HCT116 (cell line): ENCODE data around the gene MLC1. TPM values are rescaled to one million over a fixed set of nuclear protein-coding genes. Genes with fewer than 3 reads are reported as not detected.

Experiments
- ATAC-seq: fragments of 200-7000 bp; cut with Tn5 transposase; 2 replicates; pipeline ENCODE4 v1.9.1; 2020; ENCODE audit warnings: mild to moderate bottlenecking, moderate library complexity
- BruUV-seq: library from RNA; stranded (reverse); fragments of 400-500 nt; replicated peaks from 2 replicates; lab custom pipeline; 2021; lab: Mats Ljungman, UMichigan
- CTCF ChIA-PET: fragments of 300-600 bp; sonication (Branson Sonifier 250); formaldehyde crosslinking; loops from one replicate; lab custom pipeline; 2021; ENCODE audit warnings: antibody characterized with exemption; lab: Charles Lee
- POLR2A ChIA-PET: fragments of 300-600, 350-600 bp; sonication (Branson Sonifier 250); formaldehyde crosslinking; loops from one replicate; lab custom pipeline; 2021; ENCODE audit warnings: antibody characterized with exemption; lab: Charles Lee
- RAD21 ChIA-PET, 2 experiments: fragments of 300-600 bp; sonication (Branson Sonifier 250); formaldehyde crosslinking; loops; one replicate each; lab custom pipeline; 2023; ENCODE audit warnings: low total read pairs in 2 of 2; ENCODE audit not compliant: uncharacterized antibody in 2 of 2, unreplicated experiment in 2 of 2, low non-redundant PET in 1 of 2; lab: Charles Lee
- DNase-seq: peaks from one replicate; pipeline ENCODE4 v3.0.0-alpha.2; 2010; ENCODE audit warnings: low read depth, low spot score
- H2AFZ ChIP-seq: fragments of 200-600 bp; shearing (Covaris generic), sonication (generic); 2 replicates; pipeline ENCODE4 v1.6.1; 2017; ENCODE audit warnings: low read depth, mixed run types, mixed read lengths, antibody characterized with exemption, low read length; ENCODE audit not compliant: poor library complexity, severe bottlenecking
- H3K27ac ChIP-seq: 2 replicates; pipeline ENCODE4 v1.5.1; 2012; ENCODE audit warnings: low read depth, low read length
- H3K27me3 ChIP-seq: fragments of 200-600 bp; sonication (generic); 2 replicates; pipeline ENCODE4 v1.6.1; 2016; ENCODE audit warnings: mixed run types, low read length, mixed read lengths; ENCODE audit not compliant: insufficient read depth
- H3K36me3 ChIP-seq, 2 experiments: fragments of 200-500 bp in 1 of 2; fragments of 200-600 bp in 1 of 2; sonication (Bioruptor generic) in 1 of 2; sonication (generic) in 1 of 2; 2 replicates each; pipeline versions ENCODE4 v1.5.1 to v1.6.1; 2014 to 2016; ENCODE audit warnings: low read length in 2 of 2, inconsistent platforms in 1 of 2, mixed read lengths in 1 of 2, mixed run types in 1 of 2; ENCODE audit not compliant: insufficient read depth in 2 of 2, control insufficient read depth in 1 of 2
- H3K4me1 ChIP-seq, 2 experiments: fragments of 200-600 bp in 1 of 2; sonication (generic) in 1 of 2; 2 replicates each; pipeline versions ENCODE4 v1.5.1 to v1.6.1; 2012 to 2017; ENCODE audit warnings: low read length in 2 of 2, inconsistent platforms in 1 of 2, mild to moderate bottlenecking in 1 of 2, mixed read lengths in 1 of 2, mixed run types in 1 of 2, moderate library complexity in 1 of 2; ENCODE audit not compliant: insufficient read depth in 2 of 2, control insufficient read depth in 1 of 2
- H3K4me2 ChIP-seq: fragments of 200-600 bp; sonication (generic); 2 replicates; pipeline ENCODE4 v1.6.1; 2017; ENCODE audit warnings: mixed run types, low read length, mixed read lengths
- H3K4me3 ChIP-seq, 2 experiments: fragments of 200-600 bp in 1 of 2; sonication (generic) in 1 of 2; replicated peaks in 1 of 2; 2 replicates each; pipeline ENCODE4 v1.5.1; 2011 to 2016; ENCODE audit warnings: low read length in 2 of 2, control low read depth in 1 of 2, low read depth in 1 of 2, mild to moderate bottlenecking in 1 of 2, mixed read lengths in 1 of 2, mixed run types in 1 of 2
- H3K79me2 ChIP-seq: fragments of 200-600 bp; sonication (generic); 2 replicates; pipeline ENCODE4 v1.6.1; 2017; ENCODE audit warnings: mild to moderate bottlenecking, mixed run types, low read length, moderate library complexity, mixed read lengths; ENCODE audit not compliant: insufficient read depth
- H3K9ac ChIP-seq: fragments of 200-600 bp; sonication (generic); 2 replicates; pipeline ENCODE4 v1.6.1; 2016; ENCODE audit warnings: low read length, mixed read lengths
- H3K9me2 ChIP-seq: fragments of 200-600 bp; sonication (generic), shearing (Covaris generic); 2 replicates; pipeline ENCODE4 v1.6.1; 2017; ENCODE audit warnings: mixed run types, mild to moderate bottlenecking, moderate library complexity; ENCODE audit not compliant: insufficient read depth
- H3K9me3 ChIP-seq, 2 experiments: fragments of 200-500 bp in 1 of 2; fragments of 200-600 bp in 1 of 2; sonication (Bioruptor generic) in 1 of 2; sonication (generic) in 1 of 2; 2 replicates each; pipeline ENCODE4 v1.6.1; 2014 to 2017; ENCODE audit warnings: low read length in 2 of 2, mixed read lengths in 2 of 2, inconsistent platforms in 1 of 2, low read depth in 1 of 2, mild to moderate bottlenecking in 1 of 2, mixed run types in 1 of 2, moderate library complexity in 1 of 2; ENCODE audit not compliant: control insufficient read depth in 1 of 2, insufficient read depth in 1 of 2
- H4K20me1 ChIP-seq: fragments of 200-600 bp; sonication (generic), shearing (Covaris generic); 2 replicates; pipeline ENCODE4 v1.6.1; 2017; ENCODE audit warnings: mixed run types, mild to moderate bottlenecking, moderate library complexity; ENCODE audit not compliant: insufficient read depth
- CBX3 ChIP-seq: IDR thresholded peaks from 2 replicates; pipeline ENCODE4 v1.6.1; 2012; ENCODE audit warnings: low read depth
- CTCF ChIP-seq, 3 experiments: fragments of 200-600 bp in 1 of 3; sonication (generic) in 1 of 3; IDR thresholded peaks in 2 of 3; conservative IDR thresholded peaks in 1 of 3; 2 replicates each; pipeline ENCODE4 v1.5.1; 2012 to 2017; ENCODE audit warnings: low read depth in 2 of 3, low read length in 2 of 3, antibody characterized with exemption in 1 of 3, borderline replicate concordance in 1 of 3, control low read depth in 1 of 3, mild to moderate bottlenecking in 1 of 3, mixed read lengths in 1 of 3, mixed run types in 1 of 3, moderate library complexity in 1 of 3; ENCODE audit not compliant: insufficient read depth in 1 of 3
- EZH2 ChIP-seq: fragments of 200-600 bp; sonication (generic); IDR thresholded peaks from 2 replicates; pipeline ENCODE4 v1.6.1; 2017; ENCODE audit warnings: antibody characterized with exemption, mixed run types
- EZH2phosphoT487 ChIP-seq: fragments of 200-600 bp; IDR thresholded peaks from 2 replicates; pipeline ENCODE4 v1.6.1; 2018; ENCODE audit warnings: antibody characterized with exemption, borderline replicate concordance
- FOSL1 ChIP-seq: IDR thresholded peaks from 2 replicates; pipeline ENCODE4 v1.6.1; 2012; ENCODE audit warnings: low read depth
- RAD21 ChIP-seq: IDR thresholded peaks from 2 replicates; pipeline ENCODE4 v1.6.1; 2012; ENCODE audit warnings: low read depth, mild to moderate bottlenecking
- REST ChIP-seq: IDR thresholded peaks from 2 replicates; pipeline ENCODE4 v1.6.1; 2012; ENCODE audit warnings: low read depth
- TCF7L2 ChIP-seq: IDR thresholded peaks from 2 replicates; pipeline ENCODE4 v1.7.0; 2011; ENCODE audit warnings: borderline replicate concordance, inconsistent platforms; ENCODE audit not compliant: insufficient read depth, insufficient read length; ENCODE audit errors: extremely low read depth
- intact Hi-C: fragments of 100-400 bp; cut with micrococcal nuclease; formaldehyde crosslinking; loops from 2 replicates; pipeline ENCODE4 v1.10.0; 2022
- total RNA-seq: library from RNA; stranded (reverse); gene quantifications from one replicate; pipeline ENCODE4 v1.2.1, GENCODE V29; 2021; ENCODE audit not compliant: unreplicated experiment
- TF ChIP-seq, protein P1 (sequence below): IDR thresholded peaks from 2 replicates; pipeline ENCODE4 v1.6.1; 2011; ENCODE audit warnings: mild to moderate bottlenecking, low read length, moderate library complexity; ENCODE audit not compliant: insufficient replicate concordance; ENCODE audit errors: extremely low read depth

MLC1 gene
- total RNA-seq, 1 experiment from 2014 or later, result not detected

DNA sequence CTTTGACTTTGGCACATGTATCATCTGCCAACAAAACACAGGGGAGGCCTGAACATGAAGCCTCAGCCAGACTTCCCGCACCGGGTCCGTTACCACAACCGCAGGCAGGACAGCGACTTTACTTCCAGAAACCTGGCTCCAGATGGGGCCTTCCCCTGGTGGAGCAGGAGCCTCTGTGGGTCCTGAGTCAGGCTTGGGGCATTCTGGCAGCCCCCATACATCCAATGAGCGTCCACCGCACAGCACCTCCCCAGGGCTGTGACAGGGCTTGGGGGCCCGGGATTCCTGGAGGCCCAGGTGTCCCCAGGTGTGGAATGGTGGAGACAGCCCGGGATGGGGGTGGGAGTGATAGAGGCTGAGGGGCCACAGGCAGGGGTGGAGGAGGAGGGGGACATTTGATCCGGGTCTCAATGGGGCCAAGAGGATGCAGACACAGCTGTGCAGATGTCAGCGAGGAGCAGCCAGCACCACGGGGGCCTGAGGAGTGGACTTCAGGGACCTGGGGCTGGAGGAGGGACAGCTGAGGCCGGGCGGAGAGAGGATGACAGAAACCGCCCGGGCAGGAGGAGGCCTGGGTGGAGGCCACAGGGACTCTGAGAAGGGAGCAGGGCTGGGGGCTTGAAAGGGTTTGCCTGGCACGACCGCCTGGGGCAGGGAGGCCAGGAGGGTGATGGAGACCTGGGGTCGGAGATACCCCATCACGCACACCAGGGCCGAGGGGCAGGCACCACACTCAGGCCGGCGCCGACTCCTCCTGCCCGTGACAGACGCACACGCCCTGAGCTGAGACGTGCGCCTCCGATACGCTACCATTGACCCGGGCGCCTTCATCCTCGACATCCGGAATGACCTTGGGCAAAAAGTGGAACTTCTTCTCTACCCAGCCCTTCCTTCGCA lies 35.7 kb downstream of the MLC1 start:
- H3K79me2 ChIP-seq, result no peaks in the 10 kb centered on the region
- TF ChIP-seq EZH2 (no peak), FOSL1 (no peak), CBX3 (no peak), TCF7L2 (no peak), REST (no peak), EZH2phosphoT487 (no peak), RAD21 (no peak), CTCF (IDR thresholded peaks at IDR 0.05 in 2 of 3, conservative IDR thresholded peaks at IDR 0.05 in 1 of 3; ENCODE audit: borderline replicate concordance in 1 of 3, insufficient read depth in 1 of 3, low read depth in 2 of 3, low read length in 2 of 3) (no peak)
- TF ChIP-seq, protein P1, sequence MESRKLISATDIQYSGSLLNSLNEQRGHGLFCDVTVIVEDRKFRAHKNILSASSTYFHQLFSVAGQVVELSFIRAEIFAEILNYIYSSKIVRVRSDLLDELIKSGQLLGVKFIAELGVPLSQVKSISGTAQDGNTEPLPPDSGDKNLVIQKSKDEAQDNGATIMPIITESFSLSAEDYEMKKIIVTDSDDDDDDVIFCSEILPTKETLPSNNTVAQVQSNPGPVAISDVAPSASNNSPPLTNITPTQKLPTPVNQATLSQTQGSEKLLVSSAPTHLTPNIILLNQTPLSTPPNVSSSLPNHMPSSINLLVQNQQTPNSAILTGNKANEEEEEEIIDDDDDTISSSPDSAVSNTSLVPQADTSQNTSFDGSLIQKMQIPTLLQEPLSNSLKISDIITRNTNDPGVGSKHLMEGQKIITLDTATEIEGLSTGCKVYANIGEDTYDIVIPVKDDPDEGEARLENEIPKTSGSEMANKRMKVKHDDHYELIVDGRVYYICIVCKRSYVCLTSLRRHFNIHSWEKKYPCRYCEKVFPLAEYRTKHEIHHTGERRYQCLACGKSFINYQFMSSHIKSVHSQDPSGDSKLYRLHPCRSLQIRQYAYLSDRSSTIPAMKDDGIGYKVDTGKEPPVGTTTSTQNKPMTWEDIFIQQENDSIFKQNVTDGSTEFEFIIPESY, result no peak
- H3K4me1 ChIP-seq, result no peaks in the 10 kb centered on the region
- intact Hi-C loops, result no loop called here
- no peaks in the 10 kb centered on the region for H4K20me1 ChIP-seq
- H3K27me3 ChIP-seq, result no peaks in the 10 kb centered on the region
- ATAC-seq (no peak), DNase-seq (no peak)
- H3K4me2 ChIP-seq, result no peak overlapping the region
- H3K27ac ChIP-seq, result no peak overlapping the region
- BruUV-seq, result no TSS peak
- no peaks in the 10 kb centered on the region for H3K9me2 ChIP-seq
- H3K9me3 ChIP-seq, result no peaks in the 10 kb centered on the region
- H3K9ac ChIP-seq, result no peak overlapping the region
- ChIA-PET CTCF (no interaction called here), RAD21 (interaction anchor here in 1 of 2 experiments (0.7 kb wide), 1 partner anchor 292 kb away, joined by 3 read pairs; no protein-coding TSS in a partner anchor), POLR2A (no interaction called here)
- H3K4me3 ChIP-seq, result no peak overlapping the region
- H2AFZ ChIP-seq, result no peak overlapping the region
- H3K36me3 ChIP-seq, result no peaks in the 10 kb centered on the region
